Neutrophil (primary cell): ENCODE results near the gene HDAC3.
"Not testable (repeated sequence)": the region's sequence is repeated elsewhere in the genome, so short reads cannot be mapped to it uniquely, and the experiment has no call there.

Experiments
- H3K27ac ChIP-seq: fragments of 200-600 bp; sonication (generic); 2 replicates; pipeline ENCODE4 v1.5.1; 2016; ENCODE audit warnings: mild to moderate bottlenecking, moderate library complexity
- H3K27me3 ChIP-seq: fragments of 200-600 bp; sonication (generic); 2 replicates; pipeline ENCODE4 v1.6.0; 2016; ENCODE audit warnings: mild to moderate bottlenecking
- H3K36me3 ChIP-seq: fragments of 200-600 bp; sonication (generic); 2 replicates; pipeline ENCODE4 v1.5.1; 2017
- H3K4me1 ChIP-seq, 2 experiments: fragments of 200-600 bp in 1 of 2; sonication (generic) in 1 of 2; 1 replicate in 1 of 2; 2 replicates in 1 of 2; pipeline versions ENCODE4 v1.5.1 to v1.6.1; 2013 to 2016; ENCODE audit warnings: low read depth in 1 of 2, low read length in 1 of 2, mild to moderate bottlenecking in 1 of 2, moderate library complexity in 1 of 2; ENCODE audit not compliant: control insufficient read depth in 1 of 2, insufficient read depth in 1 of 2
- H3K4me3 ChIP-seq, 2 experiments: fragments of 200-600 bp in 1 of 2; sonication (generic) in 1 of 2; 1 replicate in 1 of 2; 2 replicates in 1 of 2; pipeline ENCODE4 v1.5.1; 2013 to 2016; ENCODE audit warnings: low read depth in 1 of 2, low read length in 1 of 2, mild to moderate bottlenecking in 1 of 2, moderate library complexity in 1 of 2
- H3K9me3 ChIP-seq: fragments of 200-600 bp; sonication (generic); 2 replicates; pipeline ENCODE4 v1.5.1; 2016
- CTCF ChIP-seq: fragments of 200-600 bp; sonication (generic); IDR thresholded peaks from 2 replicates; pipeline ENCODE4 v1.5.1; 2016; ENCODE audit warnings: antibody characterized with exemption

The HDAC3 gene

GRCh38 chr5:141617128-141617527 is 19.5 kb downstream of the HDAC3 start:
- peak overlapping the region; percentile 87 to 92 for H3K4me3 ChIP-seq
- H3K27ac ChIP-seq: peak overlapping the region; percentile 97
- H3K36me3 ChIP-seq: peaks cover 25% of the 10 kb centered on the region

GRCh38 chr5:141615991-141616720 is 20.5 kb downstream of the HDAC3 start:
- Histone ChIP-seq H3K27me3 (no peaks in the 10 kb centered on the region), H3K4me3 (peak overlapping the region; percentile 87 to 92), H3K36me3 (peaks cover 16% of the 10 kb centered on the region), H3K9me3 (no peaks in the 10 kb centered on the region), H3K27ac (peak overlapping the region; percentile 97), H3K4me1 (peaks cover 56 to 70% of the 10 kb centered on the region in 2 experiments)
- TF ChIP-seq CTCF: no peak

More at GRCh38 chr5:141617128-141617527, 19.5 kb downstream of the HDAC3 start:
- H3K27me3 ChIP-seq: no peaks in the 10 kb centered on the region
- H3K9me3 ChIP-seq: no peaks in the 10 kb centered on the region
- peaks cover 50 to 60% of the 10 kb centered on the region in 2 experiments for H3K4me1 ChIP-seq
- TF ChIP-seq CTCF: no peak

- peaks cover 82 to 93% of the 10 kb centered on the region in 2 experiments for H3K4me1 ChIP-seq
- H3K36me3 ChIP-seq: no peaks in the 10 kb centered on the region
- H3K27me3 ChIP-seq: no peaks in the 10 kb centered on the region
- peak overlapping the region; percentile 50 for H3K27ac ChIP-seq
- no peak for TF ChIP-seq CTCF
- H3K9me3 ChIP-seq: no peaks in the 10 kb centered on the region
- no peak overlapping the region for H3K4me3 ChIP-seq
Observed at GRCh38 chr5:141613344-141613743, 23.3 kb downstream of the HDAC3 start.

- no peaks in the 10 kb centered on the region for H3K27me3 ChIP-seq
- no peaks in the 10 kb centered on the region for H3K36me3 ChIP-seq
- H3K4me3 ChIP-seq: peak overlapping the region in 1 of 2 experiments; percentile 22
- peak overlapping the region; percentile 87 for H3K27ac ChIP-seq
- no peak for TF ChIP-seq CTCF
- H3K4me1 ChIP-seq: peaks cover 82 to 95% of the 10 kb centered on the region in 2 experiments
- no peaks in the 10 kb centered on the region for H3K9me3 ChIP-seq
Observed at GRCh38 chr5:141611289-141611688, 25.4 kb downstream of the HDAC3 start.

GRCh38 chr5:141609921-141610320 is 26.7 kb downstream of the HDAC3 start:
- not testable (repeated sequence) for H3K27me3 ChIP-seq, H3K9me3 ChIP-seq, H3K36me3 ChIP-seq
- H3K4me3 ChIP-seq: peak overlapping the region in 1 of 2 experiments; percentile 29
- H3K4me1 ChIP-seq: peaks cover 84 to 95% of the 10 kb centered on the region in 2 experiments
- peak overlapping the region; percentile 87 for H3K27ac ChIP-seq

- Histone ChIP-seq H3K27ac (peak overlapping the region; percentile 87), H3K4me1 (peaks cover 87 to 98% of the 10 kb centered on the region in 2 experiments), H3K4me3 (peak overlapping the region in 1 of 2 experiments; percentile 29), H3K36me3 (no peaks in the 10 kb centered on the region), H3K27me3 (no peaks in the 10 kb centered on the region), H3K9me3 (no peaks in the 10 kb centered on the region)
- TF ChIP-seq CTCF: no peak
Observed at GRCh38 chr5:141609044-141609443, 27.6 kb downstream of the HDAC3 start.
